ENCODE measurements around the gene CYREN.
A peak's percentile ranks its signal among the peaks of the same experiment; 100 is the strongest.
"Not testable (repeated sequence)": the region's sequence is repeated elsewhere in the genome, so short reads cannot be mapped to it uniquely, and the experiment has no call there.

CYREN gene

DNA sequence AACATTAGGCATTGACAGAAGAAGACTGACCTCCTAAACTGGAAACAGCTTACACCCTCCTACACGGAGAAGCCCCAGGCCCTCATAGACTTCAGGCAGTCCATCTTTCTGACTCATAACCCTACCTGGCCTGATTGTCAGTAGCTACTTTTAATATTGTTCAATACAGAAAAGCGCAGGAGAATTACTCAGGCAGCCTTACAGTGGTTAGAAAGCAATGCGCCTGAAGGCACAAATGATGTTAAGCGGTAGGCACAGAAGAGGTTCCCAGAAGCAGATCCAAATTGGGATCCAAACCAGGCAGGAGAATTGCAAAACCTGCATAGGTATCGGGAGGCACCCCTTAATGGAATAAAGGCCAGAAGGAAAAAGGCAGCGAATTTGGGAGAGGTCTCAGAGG is 5.4 kb upstream of the CYREN start:
- DNase-seq: no peak

- no peak for DNase-seq
Observed at GRCh38 chr7:135174941-135175340, 4.4 kb upstream of the CYREN start.

DNA sequence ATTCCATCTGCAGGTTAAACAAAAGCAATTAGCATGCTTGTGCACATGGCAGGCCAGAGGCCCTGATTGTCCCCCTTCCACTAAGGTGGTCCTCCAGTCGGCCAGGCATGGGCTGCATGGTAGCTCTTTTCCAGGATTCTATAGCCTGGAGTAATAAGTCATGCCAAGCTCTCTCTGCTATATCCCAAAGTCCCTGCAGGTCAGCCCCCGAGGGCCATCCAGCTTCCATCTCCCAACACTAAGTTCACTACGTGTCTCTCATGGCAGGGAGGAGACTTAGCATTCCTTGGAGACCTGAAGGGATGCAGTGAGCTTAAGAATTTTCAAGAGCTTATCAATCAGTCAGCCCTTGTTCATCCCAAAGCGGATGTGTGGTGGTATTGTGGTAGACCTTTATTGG is 3.4 kb upstream of the CYREN start:
- not testable (repeated sequence) for DNase-seq

GRCh38 chr7:135171581-135172291 is 1.2 kb upstream of the CYREN start:
- not testable (repeated sequence) for DNase-seq

DNA sequence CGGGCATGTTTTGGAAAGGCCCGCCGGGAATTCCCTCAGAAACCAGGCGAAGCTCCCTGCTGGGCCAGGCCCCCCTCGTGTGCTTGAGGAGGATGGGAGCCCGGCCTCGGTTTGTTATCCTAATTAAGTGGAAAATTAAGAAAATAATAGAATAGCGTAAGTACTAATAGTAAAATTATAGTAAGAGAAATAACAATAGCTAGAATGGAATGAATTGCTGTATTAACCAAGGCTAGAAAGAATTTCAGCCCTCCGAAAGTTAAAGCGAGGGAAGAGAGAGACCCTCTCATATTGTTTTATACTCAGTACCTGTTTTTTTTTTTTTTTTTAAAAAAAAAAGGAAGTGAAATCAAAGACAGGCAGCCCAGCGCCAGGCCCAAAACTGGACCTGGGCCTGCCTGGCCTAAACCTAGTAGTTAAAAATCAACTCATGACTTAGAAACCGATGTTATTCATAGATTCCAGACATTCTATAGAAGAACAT is 533 bp upstream of the CYREN start:
- not testable (repeated sequence) for DNase-seq

DNA sequence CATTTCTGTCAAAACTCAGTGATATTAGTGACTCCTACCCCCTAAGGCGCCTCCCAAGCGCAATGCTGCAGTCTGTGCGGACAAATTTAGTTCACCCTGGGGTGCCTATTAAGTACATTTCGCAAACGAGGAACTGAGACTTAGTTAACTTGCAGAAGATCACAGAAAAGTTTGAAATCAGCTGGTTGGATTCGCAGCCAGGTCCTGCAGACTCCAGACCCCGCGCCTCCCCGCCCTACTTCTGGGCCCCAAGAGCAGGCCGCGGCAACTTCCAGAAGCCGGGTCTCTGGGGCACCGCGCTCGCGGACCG is 588 bp downstream of the CYREN start:
- DNase-seq: no peak

GRCh38 chr7:135169141-135169963 is 1.2 kb downstream of the CYREN start:
- peak; percentile 65 for DNase-seq

DNA sequence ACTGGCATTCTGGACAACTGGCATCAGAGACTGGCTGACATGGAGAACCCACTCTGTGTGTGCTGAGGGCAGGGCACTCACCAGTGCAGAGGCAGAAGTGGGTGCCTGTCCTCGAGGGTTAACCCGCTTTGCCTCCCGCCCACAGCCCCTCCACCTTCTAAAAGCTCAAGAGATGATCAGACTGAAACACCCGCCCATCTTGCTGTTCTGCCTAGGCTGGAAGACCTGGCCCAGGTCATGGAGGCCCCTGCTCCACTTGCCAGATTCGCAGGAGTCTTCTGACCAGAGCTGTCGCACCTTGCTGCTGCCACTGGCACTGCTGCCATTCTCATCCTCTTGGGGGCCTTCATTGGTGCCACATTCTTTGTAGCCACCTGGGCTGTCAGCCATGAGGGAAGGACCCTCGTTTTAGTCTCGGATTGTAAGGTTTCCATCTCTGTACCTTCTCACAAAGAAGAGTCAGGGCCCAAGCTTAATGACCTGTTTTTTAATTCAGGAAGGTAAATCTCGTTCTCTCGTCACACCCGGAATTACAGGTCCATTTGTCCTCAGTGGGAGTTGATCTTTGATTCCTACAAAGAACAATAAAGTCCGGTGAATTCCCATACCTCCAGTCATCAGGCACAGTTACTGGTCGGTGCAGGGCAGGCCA is 1.9 kb downstream of the CYREN start:
- no peak for DNase-seq

DNA sequence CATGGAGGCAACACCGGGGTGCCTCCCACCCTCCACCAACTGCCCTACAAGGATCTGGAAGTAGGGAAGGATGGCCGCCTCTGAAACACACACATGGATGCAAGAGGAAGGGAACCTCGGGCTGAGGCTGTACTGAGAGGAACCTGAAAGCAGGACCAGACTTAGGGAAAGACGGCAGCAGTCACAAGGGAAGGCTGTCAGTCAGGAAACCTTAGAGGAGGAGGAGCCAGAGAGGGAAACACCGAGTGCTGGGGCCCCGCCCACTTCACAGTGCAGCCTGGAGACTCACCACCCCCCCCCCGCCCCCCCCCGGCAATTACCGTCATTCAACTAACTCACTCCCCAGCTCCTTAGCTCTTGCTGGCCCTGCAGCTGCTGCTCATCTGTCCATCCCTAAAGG is 2.5 kb downstream of the CYREN start:
- peak; percentile 19 for DNase-seq

DNA sequence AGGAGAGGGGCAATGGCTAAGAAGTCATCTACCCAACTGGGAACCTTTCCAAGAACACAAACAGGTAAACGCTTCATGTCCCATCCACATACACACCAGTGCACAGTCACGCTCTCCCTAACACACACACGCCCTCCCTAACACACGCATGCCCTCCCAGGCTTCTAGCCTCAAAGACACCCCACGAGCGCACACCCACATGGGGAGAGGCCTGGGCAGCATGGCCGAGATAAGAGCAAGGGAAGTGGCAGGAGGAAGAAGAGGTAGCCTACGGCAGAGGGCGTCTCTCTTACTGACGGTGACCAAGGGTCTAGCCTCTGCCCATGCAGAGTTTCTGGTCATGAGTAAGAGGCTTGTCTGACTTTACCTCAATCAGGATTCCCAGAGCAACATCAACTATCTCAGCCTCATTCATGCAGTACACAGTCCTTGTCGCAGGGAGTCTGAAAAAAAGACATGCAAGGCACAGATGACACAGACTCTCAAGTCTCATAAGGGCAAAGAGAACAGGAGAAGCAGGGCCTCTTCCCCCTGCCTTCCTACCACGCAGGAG is 3.1 kb downstream of the CYREN start:
- DNase-seq: no peak

DNA sequence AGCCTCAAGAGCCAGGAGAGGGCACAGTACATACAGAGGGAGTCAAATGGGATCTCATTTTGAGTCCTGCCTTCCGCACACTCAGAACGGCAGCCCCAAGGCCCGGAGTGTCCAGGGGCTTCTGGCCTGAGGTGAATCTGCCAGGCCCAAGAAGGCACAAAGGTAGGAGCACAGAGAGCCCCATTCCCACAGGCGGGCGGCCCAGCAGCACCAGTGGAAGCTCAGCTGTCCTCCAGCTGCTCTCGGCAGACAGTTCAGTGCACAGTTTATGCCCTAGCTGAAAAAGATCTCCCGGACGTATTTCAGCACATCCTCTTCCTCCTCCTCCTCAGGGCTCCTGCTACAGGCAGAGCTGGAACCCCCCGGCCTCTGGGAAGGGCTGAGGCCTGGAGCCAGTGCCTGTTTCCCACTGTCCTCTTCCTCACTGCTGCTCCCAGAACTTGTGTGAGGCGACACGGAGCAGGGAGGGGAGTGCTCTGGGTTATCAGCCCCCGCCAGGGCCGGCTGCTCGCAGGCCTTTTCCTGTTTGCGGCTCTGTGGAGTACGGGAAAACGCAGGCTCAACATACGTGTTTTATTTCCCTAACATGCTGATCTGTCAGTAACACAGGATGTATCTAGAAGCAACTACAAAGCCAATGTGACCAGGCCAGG is 4.0 kb downstream of the CYREN start:
- DNase-seq: no peak

- DNase-seq: no peak
Observed at GRCh38 chr7:135165862-135166261, 4.6 kb downstream of the CYREN start.

DNA sequence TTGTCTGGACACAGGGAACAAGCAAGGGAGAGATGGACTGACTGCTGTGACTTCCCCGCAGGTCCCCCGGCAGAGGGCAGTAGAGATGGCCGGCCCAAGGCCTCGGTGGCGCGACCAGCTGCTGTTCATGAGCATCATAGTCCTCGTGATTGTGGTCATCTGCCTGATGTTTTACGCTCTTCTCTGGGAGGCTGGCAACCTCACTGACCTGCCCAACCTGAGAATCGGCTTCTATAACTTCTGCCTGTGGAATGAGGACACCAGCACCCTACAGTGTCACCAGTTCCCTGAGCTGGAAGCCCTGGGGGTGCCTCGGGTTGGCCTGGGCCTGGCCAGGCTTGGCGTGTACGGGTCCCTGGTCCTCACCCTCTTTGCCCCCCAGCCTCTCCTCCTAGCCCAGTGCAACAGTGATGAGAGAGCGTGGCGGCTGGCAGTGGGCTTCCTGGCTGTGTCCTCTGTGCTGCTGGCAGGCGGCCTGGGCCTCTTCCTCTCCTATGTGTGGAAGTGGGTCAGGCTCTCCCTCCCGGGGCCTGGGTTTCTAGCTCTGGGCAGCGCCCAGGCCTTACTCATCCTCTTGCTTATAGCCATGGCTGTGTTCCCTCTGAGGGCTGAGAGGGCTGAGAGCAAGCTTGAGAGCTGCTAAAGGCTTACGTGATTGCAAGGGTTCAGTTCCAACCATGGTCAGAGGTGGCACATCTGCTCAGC is 6.0 kb downstream of the CYREN start:
- no peak for DNase-seq

DNA sequence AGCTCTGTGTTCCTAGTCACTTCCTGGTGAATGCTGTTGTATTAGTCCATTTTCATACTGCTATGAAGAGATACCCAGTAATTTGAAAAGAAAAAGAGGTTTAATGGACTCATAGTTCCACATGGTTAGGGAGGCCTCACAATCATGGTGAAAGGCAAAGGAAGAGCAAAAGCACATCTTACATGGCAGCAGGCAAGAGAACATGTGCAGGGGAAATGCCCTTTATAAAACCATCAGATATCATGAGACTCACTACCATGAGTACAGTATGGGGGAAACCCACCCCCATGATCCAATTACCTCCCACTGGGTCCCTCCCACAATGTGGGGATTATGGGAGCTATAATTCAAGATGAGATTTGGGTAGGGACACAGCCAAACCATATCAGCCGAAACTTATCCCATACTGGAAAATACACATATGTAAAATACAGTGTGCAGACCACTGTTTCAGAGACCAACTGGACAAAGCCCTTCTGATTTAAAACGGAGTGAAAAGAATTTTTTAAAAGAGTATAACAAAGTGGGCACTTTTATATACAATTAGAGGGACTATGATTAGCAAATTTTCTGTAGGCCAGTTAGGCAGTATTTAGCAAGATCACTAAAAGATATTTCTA is 8.0 kb downstream of the CYREN start:
- DNase-seq: no peak

DNA sequence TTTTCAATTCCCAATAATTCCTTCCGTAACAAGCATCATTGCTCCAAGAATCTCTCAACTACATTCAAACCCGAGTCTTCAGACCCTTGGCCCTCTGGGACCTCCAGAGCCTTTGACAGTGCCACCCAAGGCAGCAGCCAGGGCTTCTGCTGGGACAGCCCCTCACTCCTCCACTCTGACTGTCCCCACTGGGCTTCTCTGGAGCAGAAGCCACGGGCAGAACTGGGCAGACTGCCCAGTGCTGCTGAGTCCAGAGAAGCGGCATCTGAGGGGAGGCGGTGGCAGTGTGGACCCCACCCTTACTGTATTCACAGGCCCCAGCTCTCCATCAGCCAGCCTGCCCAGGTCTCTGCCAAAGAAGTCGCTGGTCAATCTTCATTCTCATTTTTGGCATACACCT is 8.8 kb downstream of the CYREN start:
- no peak for DNase-seq

GRCh38 chr7:135160858-135161653 is 9.5 kb downstream of the CYREN start:
- DNase-seq: peak; percentile 57

DNA sequence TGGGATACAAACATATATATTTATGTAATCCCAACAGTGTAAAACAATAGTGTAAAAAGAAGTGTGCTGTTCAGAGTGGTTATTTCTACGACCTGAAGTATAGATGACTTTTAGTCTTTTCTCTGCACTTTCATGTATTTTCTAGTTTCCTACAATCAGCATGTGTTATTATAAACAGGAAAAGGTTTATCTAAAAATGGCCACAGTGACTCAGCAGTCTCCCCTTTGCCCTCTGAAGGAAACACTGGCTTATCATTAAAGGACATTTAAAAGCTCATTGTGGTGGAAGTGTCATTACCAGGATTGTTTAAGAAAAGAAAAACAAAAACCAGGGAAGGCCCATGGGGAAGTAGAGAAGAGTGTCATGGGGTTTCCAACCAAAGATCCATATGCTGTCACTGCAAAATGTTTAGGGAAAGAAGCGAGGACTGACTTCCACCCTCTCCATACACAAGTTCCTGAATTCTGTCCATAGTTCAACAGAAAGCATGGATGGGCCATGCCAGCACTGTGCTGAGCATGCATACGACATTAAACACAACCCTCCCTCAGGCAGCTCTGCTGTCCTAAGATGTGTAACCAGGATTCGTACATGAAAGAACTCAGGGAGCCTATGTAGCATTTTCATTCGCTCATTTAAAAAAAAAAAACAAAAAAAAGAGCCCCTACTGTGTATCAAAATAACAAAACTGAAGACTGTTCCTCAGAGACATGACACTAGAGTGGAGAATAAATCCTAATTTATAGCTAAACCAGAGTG is 10.2 kb downstream of the CYREN start:
- DNase-seq: peak; percentile 60

DNA sequence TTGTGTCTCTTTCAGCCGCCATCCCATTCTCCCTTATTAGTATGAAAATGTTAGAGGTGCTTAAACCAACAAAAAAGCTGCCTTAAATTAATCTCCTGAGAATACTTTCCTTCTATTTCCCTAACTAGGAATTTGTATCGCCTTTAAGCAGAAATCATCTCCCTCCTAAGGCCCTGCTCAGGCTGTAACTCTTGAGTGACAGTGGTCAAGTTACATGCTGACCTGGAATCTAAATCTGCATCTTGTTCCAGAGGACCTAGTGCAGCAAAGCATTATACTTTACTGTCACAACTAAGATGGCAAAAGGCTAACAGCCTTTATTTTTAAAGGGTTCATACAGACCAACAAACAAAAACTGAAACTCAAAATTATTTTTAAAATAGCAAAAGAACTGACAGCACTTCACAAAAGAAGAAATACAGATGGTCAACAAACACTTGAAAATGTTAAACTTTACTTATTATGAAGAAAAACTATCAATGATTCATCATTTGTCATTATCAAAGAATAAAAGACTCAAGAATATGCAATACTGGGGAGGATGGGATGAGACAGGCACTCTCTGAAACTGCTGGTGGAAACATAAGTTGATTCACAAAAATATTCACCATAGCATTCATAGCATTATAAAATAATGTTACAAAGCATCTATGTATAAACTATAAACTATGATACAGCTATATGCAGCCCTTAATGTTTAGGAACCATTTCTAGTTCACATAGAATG is 11.0 kb downstream of the CYREN start:
- DNase-seq: no peak

GRCh38 chr7:135158874-135159273 is 11.6 kb downstream of the CYREN start:
- DNase-seq: no peak

Measured in DMS53 (cell line).